NT2/D1 (cell line): ENCODE results near the gene VAMP5.
"Not testable (repeated sequence)": the region's sequence is repeated elsewhere in the genome, so short reads cannot be mapped to it uniquely, and the experiment has no call there.

ENCODE experiments used
- DNase-seq: peaks from one replicate; pipeline ENCODE4 v3.0.0-alpha.2; 2011; ENCODE audit warnings: low read depth, low spot score
- H3K27me3 ChIP-seq: 2 replicates; pipeline ENCODE4 v1.6.0; 2011; ENCODE audit warnings: mild to moderate bottlenecking; ENCODE audit not compliant: insufficient read length, insufficient read depth
- H3K36me3 ChIP-seq: 2 replicates; pipeline ENCODE4 v1.6.1; 2011; ENCODE audit warnings: mild to moderate bottlenecking, low read length, mixed read lengths; ENCODE audit not compliant: insufficient read depth, insufficient read length
- H3K4me1 ChIP-seq: 2 replicates; pipeline ENCODE4 v1.5.1; 2011; ENCODE audit not compliant: insufficient read depth, insufficient read length
- H3K4me3 ChIP-seq: 2 replicates; pipeline ENCODE4 v1.5.1; 2011; ENCODE audit warnings: low read depth; ENCODE audit not compliant: insufficient read length
- H3K9ac ChIP-seq: 2 replicates; pipeline ENCODE4 v1.6.0; 2011; ENCODE audit warnings: low read depth; ENCODE audit not compliant: insufficient read length
- H3K9me3 ChIP-seq: 2 replicates; pipeline ENCODE4 v1.5.1; 2011; ENCODE audit warnings: mild to moderate bottlenecking, low read length; ENCODE audit not compliant: insufficient read depth
- SUZ12 ChIP-seq: IDR thresholded peaks from 2 replicates; pipeline ENCODE4 v1.6.1; 2011; ENCODE audit not compliant: insufficient read length, insufficient read depth; ENCODE audit errors: extremely low read depth
- YY1 ChIP-seq: IDR thresholded peaks from 2 replicates; pipeline ENCODE4 v1.6.1; 2011; ENCODE audit not compliant: insufficient read length, insufficient read depth
- ZNF274 ChIP-seq: IDR thresholded peaks from 2 replicates; pipeline ENCODE4 v1.6.1; 2011; ENCODE audit warnings: mild to moderate bottlenecking, low read depth, low read length

Gene VAMP5

GRCh38 chr2:85585781-85586105, 1.5 kb downstream of the VAMP5 start:
- no peak overlapping the region for H3K9ac ChIP-seq
- H3K27me3 ChIP-seq = peaks cover 51% of the 10 kb centered on the region
- no peak overlapping the region for H3K4me3 ChIP-seq
- H3K9me3 ChIP-seq = no peaks in the 10 kb centered on the region
- H3K4me1 ChIP-seq = peaks cover 7% of the 10 kb centered on the region
- no peak for DNase-seq
- H3K36me3 ChIP-seq = no peaks in the 10 kb centered on the region
- TF ChIP-seq ZNF274 (no peak), SUZ12 (no peak), YY1 (no peak)

DNA sequence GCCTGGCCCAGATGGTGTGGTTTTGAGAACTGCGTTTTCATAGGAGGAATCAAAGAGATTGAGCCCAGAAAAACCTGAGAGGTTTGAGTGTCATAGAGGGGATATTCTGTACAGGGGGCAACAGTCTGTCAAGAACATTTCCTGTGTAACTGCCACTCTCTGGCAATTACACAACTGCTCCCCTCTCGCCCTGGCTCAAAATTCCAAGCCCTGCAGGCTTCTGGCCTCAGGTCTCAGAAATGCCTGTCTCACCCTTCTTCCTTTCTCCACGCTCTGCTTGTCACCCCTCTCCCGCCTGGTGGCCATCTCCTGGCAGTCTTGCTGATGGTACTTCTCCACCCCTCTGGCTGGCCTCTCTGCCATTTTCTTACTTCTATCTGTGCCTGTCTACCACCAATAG, 4.0 kb downstream of the VAMP5 start:
- DNase-seq = no peak
- TF ChIP-seq ZNF274 (no peak), SUZ12 (no peak), YY1 (no peak)
- Histone ChIP-seq H3K27me3 (peaks cover 31% of the 10 kb centered on the region), H3K9me3 (no peaks in the 10 kb centered on the region), H3K9ac (no peak overlapping the region), H3K36me3 (no peaks in the 10 kb centered on the region), H3K4me3 (no peak overlapping the region), H3K4me1 (peaks cover 7% of the 10 kb centered on the region)

DNA sequence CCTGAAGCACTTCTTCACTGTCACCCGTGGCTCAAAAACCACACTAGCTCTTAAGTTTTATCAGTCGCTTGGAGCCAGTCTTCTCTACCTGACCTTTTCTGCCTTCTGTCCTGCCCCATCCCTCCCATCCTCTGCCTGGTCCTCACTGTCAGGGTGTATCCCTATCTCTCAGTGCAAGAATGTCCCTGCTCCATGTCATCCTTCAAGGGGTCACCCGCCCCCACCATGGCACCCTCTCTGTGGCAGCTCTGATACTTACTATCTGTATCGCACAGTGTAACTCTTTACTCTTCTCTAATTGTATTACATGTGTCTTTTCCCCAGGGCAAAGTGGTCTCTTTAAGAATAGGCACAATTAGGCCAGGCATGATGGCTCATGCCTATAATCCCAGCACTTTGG, 4.4 kb downstream of the VAMP5 start:
- Histone ChIP-seq H3K4me3 (no peak overlapping the region), H3K27me3 (peaks cover 27% of the 10 kb centered on the region), H3K9ac (no peak overlapping the region), H3K4me1 (peaks cover 7% of the 10 kb centered on the region), H3K36me3 (no peaks in the 10 kb centered on the region), H3K9me3 (no peaks in the 10 kb centered on the region)
- no peak for DNase-seq
- TF ChIP-seq SUZ12 = no peak
- no peak for TF ChIP-seq ZNF274
- TF ChIP-seq YY1 = no peak

GRCh38 chr2:85589181-85589580, 5.0 kb downstream of the VAMP5 start:
- H3K27me3 ChIP-seq = peaks cover 22% of the 10 kb centered on the region
- no peak overlapping the region for H3K9ac ChIP-seq
- no peak overlapping the region for H3K4me3 ChIP-seq
- TF ChIP-seq SUZ12 = no peak
- TF ChIP-seq ZNF274 = no peak
- TF ChIP-seq YY1 = no peak
- no peaks in the 10 kb centered on the region for H3K9me3 ChIP-seq
- no peaks in the 10 kb centered on the region for H3K36me3 ChIP-seq
- no peak for DNase-seq
- peaks cover 7% of the 10 kb centered on the region for H3K4me1 ChIP-seq

- Histone ChIP-seq H3K36me3 (no peaks in the 10 kb centered on the region), H3K9ac (no peak overlapping the region), H3K9me3 (no peaks in the 10 kb centered on the region), H3K4me1 (peaks cover 4% of the 10 kb centered on the region), H3K4me3 (no peak overlapping the region), H3K27me3 (peaks cover 12% of the 10 kb centered on the region)
- TF ChIP-seq SUZ12 (no peak), ZNF274 (no peak), YY1 (no peak)
- DNase-seq = no peak
Measured at GRCh38 chr2:85589982-85590791, 6.0 kb downstream of the VAMP5 start.

DNA sequence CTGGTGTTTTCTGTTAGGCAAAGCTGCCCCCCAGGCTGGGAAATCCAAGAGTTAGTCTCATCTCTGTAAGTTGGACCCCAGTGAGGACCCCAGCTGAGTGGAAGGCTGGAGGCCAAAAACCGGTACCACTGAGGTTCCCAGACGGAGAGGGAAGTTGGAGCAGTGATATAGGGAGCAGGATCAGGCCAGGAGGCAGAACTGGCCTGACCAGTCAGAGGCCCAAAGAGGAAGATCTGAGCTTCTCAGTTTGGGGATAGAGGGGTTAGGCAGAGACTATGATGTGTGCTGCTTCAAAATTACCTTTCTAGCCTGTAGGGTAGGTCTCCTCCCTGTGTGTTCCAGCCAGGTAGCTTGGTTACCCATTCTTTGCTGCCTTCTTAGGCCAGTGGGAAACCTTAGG, 6.7 kb downstream of the VAMP5 start:
- Histone ChIP-seq H3K36me3 (no peaks in the 10 kb centered on the region), H3K9me3 (no peaks in the 10 kb centered on the region), H3K4me3 (no peak overlapping the region), H3K27me3 (peaks cover 4% of the 10 kb centered on the region), H3K4me1 (peaks cover 2% of the 10 kb centered on the region), H3K9ac (no peak overlapping the region)
- DNase-seq = no peak
- TF ChIP-seq SUZ12 = no peak
- no peak for TF ChIP-seq YY1
- no peak for TF ChIP-seq ZNF274

GRCh38 chr2:85591563-85591962, 7.3 kb downstream of the VAMP5 start:
- no peak for DNase-seq
- Histone ChIP-seq H3K4me3 (no peak overlapping the region), H3K36me3 (peaks cover 2% of the 10 kb centered on the region), H3K9me3 (no peaks in the 10 kb centered on the region), H3K9ac (no peak overlapping the region), H3K27me3 (peaks cover under 1% of the 10 kb centered on the region), H3K4me1 (peaks cover 2% of the 10 kb centered on the region)
- TF ChIP-seq SUZ12 (no peak), ZNF274 (no peak), YY1 (no peak)

- not testable (repeated sequence) for H3K9ac ChIP-seq, H3K9me3 ChIP-seq, H3K36me3 ChIP-seq, DNase-seq, H3K27me3 ChIP-seq, H3K4me3 ChIP-seq, H3K4me1 ChIP-seq
Measured at GRCh38 chr2:85592299-85592698, 8.1 kb downstream of the VAMP5 start.
